ENCODE results near the gene GNAS.
A peak's percentile ranks its signal among the peaks of the same experiment; 100 is the strongest.

The GNAS gene

GRCh38 chr20:58889334-58889760 is 36.8 kb downstream of the GNAS start:
- in situ Hi-C loops (cut with HindIII; ENCODE audit: low sequenced_read_pairs), result no loop called here
- peak overlapping the region; percentile 88 for H3K4me3 ChIP-seq (ENCODE audit: low read depth, low read length)
- DNase-seq (ENCODE audit: low read depth), result no peak
- TF ChIP-seq CTCF (IDR thresholded peaks at IDR 0.05; ENCODE audit: low read depth, low read length, missing control alignments), result no peak

- in situ Hi-C loops (cut with HindIII; ENCODE audit: low sequenced_read_pairs), result no loop called here
- H3K4me3 ChIP-seq (ENCODE audit: low read depth, low read length), result peak overlapping the region; percentile 88
- TF ChIP-seq CTCF (IDR thresholded peaks at IDR 0.05; ENCODE audit: low read depth, low read length, missing control alignments), result no peak
- DNase-seq (ENCODE audit: low read depth), result no peak
These were observed 37.4 kb downstream of the GNAS start for GRCh38 chr20:58889798-58890517.

- TF ChIP-seq CTCF (IDR thresholded peaks at IDR 0.05; ENCODE audit: low read depth, low read length, missing control alignments), result no peak
- peak; percentile 47 for DNase-seq (ENCODE audit: low read depth)
- H3K4me3 ChIP-seq (ENCODE audit: low read depth, low read length), result peak overlapping the region; percentile 88
- in situ Hi-C loops (cut with HindIII; ENCODE audit: low sequenced_read_pairs), result no loop called here
These were observed 38.1 kb downstream of the GNAS start for GRCh38 chr20:58890518-58891085.

DNA sequence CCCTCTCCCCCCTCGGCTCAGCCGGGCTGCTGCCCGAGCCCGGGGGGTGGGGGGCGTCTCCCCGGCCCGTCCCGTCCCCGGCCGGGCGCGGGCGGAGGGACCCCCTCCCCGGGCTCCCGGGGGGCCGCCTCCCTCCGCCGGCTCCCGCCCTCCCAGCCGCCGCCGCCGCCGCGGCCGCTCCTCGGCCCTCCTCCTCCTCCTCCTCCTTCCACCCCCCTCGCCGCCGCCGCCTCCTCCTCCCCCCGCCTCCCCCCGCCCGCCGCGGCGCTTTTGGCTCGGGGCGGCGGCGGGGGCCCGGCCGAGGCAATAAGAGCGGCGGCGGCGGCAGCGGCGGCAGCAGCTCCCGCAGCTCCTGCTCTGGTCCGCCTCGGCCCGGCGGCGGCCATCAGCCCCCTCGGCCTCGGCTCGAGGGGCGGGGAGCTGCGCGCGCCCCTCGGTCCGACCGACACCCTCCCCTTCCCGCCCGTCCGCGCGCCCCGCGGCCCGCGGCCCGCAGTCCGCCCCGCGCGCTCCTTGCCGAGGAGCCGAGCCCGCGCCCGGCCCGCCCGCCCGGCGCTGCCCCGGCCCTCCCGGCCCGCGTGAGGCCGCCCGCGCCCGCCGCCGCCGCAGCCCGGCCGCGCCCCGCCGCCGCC is 38.7 kb downstream of the GNAS start:
- no peak for TF ChIP-seq CTCF (IDR thresholded peaks at IDR 0.05; ENCODE audit: low read depth, low read length, missing control alignments)
- in situ Hi-C loops (cut with HindIII; ENCODE audit: low sequenced_read_pairs), result no loop called here
- H3K4me3 ChIP-seq (ENCODE audit: low read depth, low read length), result peak overlapping the region; percentile 88
- DNase-seq (ENCODE audit: low read depth), result no peak

DNA sequence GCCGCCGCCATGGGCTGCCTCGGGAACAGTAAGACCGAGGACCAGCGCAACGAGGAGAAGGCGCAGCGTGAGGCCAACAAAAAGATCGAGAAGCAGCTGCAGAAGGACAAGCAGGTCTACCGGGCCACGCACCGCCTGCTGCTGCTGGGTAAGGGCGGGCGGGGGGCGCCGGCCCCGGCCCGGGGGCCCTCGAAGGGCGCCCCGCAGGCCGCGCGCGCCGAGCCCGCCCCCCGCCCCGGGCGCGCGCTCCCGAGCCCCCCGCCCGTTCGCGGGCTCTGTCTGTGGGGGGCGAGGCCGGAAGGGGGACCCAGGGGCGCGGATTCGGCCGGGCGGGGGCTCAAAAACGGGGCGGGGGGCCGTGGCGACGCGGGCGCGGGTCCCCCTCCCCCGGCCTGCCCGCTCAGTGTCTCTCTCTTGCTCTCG is 39.2 kb downstream of the GNAS start:
- DNase-seq (ENCODE audit: low read depth), result no peak
- in situ Hi-C loops (cut with HindIII; ENCODE audit: low sequenced_read_pairs), result no loop called here
- H3K4me3 ChIP-seq (ENCODE audit: low read depth, low read length), result peak overlapping the region; percentile 88
- no peak for TF ChIP-seq CTCF (IDR thresholded peaks at IDR 0.05; ENCODE audit: low read depth, low read length, missing control alignments)

DNA sequence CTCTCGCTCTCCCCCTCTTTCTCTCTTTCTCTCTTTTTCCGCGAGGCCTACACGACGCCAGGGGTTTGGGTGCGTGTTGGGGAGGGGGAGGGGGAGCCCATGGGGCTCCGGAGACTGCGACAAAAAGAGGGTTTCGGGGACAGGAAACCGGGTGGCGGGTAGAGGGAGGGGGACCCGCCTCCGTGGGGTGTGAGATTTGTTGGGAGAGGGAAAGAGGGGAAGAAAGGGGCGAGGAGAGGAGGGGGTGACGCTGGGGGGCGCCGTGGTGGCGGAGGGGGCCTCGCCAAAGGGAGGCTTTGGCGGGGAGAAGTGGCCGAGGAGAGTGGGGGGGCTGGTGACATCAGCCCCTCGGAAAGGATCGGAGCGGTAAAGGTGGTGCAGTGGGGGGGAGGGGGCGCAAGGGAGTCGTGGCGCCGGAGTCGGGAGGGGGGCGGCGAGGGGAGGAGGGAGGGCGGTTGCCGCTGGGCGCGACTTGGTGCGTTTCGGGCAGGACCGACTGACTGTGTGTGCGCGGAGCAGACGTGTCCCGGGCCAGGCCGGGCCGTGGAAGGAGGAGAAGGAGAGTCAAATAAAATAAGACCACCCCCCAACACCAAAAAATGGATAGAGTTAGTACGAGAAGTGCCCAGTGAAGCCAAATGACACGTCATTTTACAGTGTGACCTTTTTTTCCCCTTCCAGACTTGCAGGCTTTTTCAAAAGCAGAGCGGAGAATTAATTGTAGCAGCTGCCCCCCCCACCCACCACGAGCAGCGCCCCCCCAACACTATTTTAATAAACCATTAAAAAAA is 39.8 kb downstream of the GNAS start:
- peak overlapping the region; percentile 88 for H3K4me3 ChIP-seq (ENCODE audit: low read depth, low read length)
- TF ChIP-seq CTCF (IDR thresholded peaks at IDR 0.05; ENCODE audit: low read depth, low read length, missing control alignments), result no peak
- in situ Hi-C loops (cut with HindIII; ENCODE audit: low sequenced_read_pairs), result no loop called here
- no peak for DNase-seq (ENCODE audit: low read depth)

Data from astrocyte of the cerebellum (primary cell).